Measurements from ENCODE around the gene GAS7. TPM values are rescaled to one million over a fixed set of nuclear protein-coding genes. Genes with fewer than 3 reads are reported as not detected.

Gene GAS7
- total and polyA plus RNA-seq, 9 of the 15 experiments (the other 6 are each of a cell fraction or from before 2014, with no cell fraction given), result 0.11 to 0.33 TPM; not detected in 7

GRCh38 chr17:9868552-9868951 is 329.9 kb downstream of the GAS7 start:
- WGBS (ENCODE audit: insufficient coverage, low coverage, missing lambda C conversion rate), result 0% methylated on average over 3 of the region's 3 CpGs
- TF ChIP-seq XRCC3 (IDR thresholded peaks at IDR 0.05), result no peak
- CTCF ChIA-PET (ENCODE audit: low intra/inter-chr PET ratio), result no interaction called here
- Histone ChIP-seq H3K4me2 (ENCODE audit: insufficient read depth, low read length) (no peak overlapping the region), H2AFZ (ENCODE audit: low read depth, low read length) (no peak overlapping the region), H3K9me1 (ENCODE audit: control insufficient read depth, insufficient read depth, low read length) (no peaks in the 10 kb centered on the region), H3K4me3 (no peak overlapping the region), H3K27ac (ENCODE audit: extremely low read depth, low read depth, low read length) (no peak overlapping the region), H4K20me1 (replicated peaks; ENCODE audit: control insufficient read depth, insufficient read depth, low read length) (no peaks in the 10 kb centered on the region), H3K9me3 (replicated peaks; ENCODE audit: control insufficient read depth, insufficient read depth, low read depth, low read length) (no peaks in the 10 kb centered on the region), H3K27me3 (ENCODE audit: control insufficient read depth in 2 of 2, insufficient read depth in 2 of 2, low read length in 2 of 2) (no peaks in the 10 kb centered on the region; a peak in 1 of 5 replicates), H3K4me1 (replicated peaks in 1 of 2; ENCODE audit: control insufficient read depth in 2 of 2, insufficient read depth in 2 of 2, low read length in 2 of 2) (no peaks in the 10 kb centered on the region), H3K9ac (ENCODE audit: insufficient read depth in 1 of 2, low read depth in 2 of 2, low read length in 2 of 2) (no peak overlapping the region), H3K79me2 (ENCODE audit: control insufficient read depth, insufficient read depth, low read length) (no peaks in the 10 kb centered on the region), H3K36me3 (ENCODE audit: control insufficient read depth, insufficient read depth, low read length) (no peaks in the 10 kb centered on the region)
- in situ Hi-C loops (cut with MboI), result no loop called here
- no TSS peak for BruUV-seq (replicated peaks)
- FAIRE-seq, result no peak
- no peak for ATAC-seq
- DNase-seq (ENCODE audit: extremely low read depth in 1 of 4, low spot score in 3 of 4), result no peak
- intact Hi-C loops (cut with micrococcal nuclease), result no loop called here
- POLR2A ChIA-PET, result no interaction called here

- no peak for FAIRE-seq
- Histone ChIP-seq H2AFZ (ENCODE audit: low read depth, low read length) (no peak overlapping the region), H3K36me3 (ENCODE audit: control insufficient read depth, insufficient read depth, low read length) (no peaks in the 10 kb centered on the region), H3K9me3 (replicated peaks; ENCODE audit: control insufficient read depth, insufficient read depth, low read depth, low read length) (no peaks in the 10 kb centered on the region), H4K20me1 (replicated peaks; ENCODE audit: control insufficient read depth, insufficient read depth, low read length) (no peaks in the 10 kb centered on the region), H3K4me3 (no peak overlapping the region), H3K79me2 (ENCODE audit: control insufficient read depth, insufficient read depth, low read length) (no peaks in the 10 kb centered on the region), H3K4me2 (ENCODE audit: insufficient read depth, low read length) (no peak overlapping the region), H3K27me3 (ENCODE audit: control insufficient read depth in 2 of 2, insufficient read depth in 2 of 2, low read length in 2 of 2) (no peaks in the 10 kb centered on the region), H3K27ac (ENCODE audit: extremely low read depth, low read depth, low read length) (no peak overlapping the region), H3K9me1 (ENCODE audit: control insufficient read depth, insufficient read depth, low read length) (no peaks in the 10 kb centered on the region), H3K9ac (ENCODE audit: insufficient read depth in 1 of 2, low read depth in 2 of 2, low read length in 2 of 2) (no peak overlapping the region), H3K4me1 (replicated peaks in 1 of 2; ENCODE audit: control insufficient read depth in 2 of 2, insufficient read depth in 2 of 2, low read length in 2 of 2) (no peaks in the 10 kb centered on the region)
- in situ Hi-C loops (cut with MboI), result no loop called here
- no TSS peak for BruUV-seq (replicated peaks)
- intact Hi-C loops (cut with micrococcal nuclease), result no loop called here
- WGBS (ENCODE audit: insufficient coverage, low coverage, missing lambda C conversion rate), result 0% methylated on average over 1 of the region's 1 CpG
- POLR2A ChIA-PET, result no interaction called here
- ATAC-seq, result no peak
- CTCF ChIA-PET (ENCODE audit: low intra/inter-chr PET ratio), result no interaction called here
- TF ChIP-seq, protein P1, sequence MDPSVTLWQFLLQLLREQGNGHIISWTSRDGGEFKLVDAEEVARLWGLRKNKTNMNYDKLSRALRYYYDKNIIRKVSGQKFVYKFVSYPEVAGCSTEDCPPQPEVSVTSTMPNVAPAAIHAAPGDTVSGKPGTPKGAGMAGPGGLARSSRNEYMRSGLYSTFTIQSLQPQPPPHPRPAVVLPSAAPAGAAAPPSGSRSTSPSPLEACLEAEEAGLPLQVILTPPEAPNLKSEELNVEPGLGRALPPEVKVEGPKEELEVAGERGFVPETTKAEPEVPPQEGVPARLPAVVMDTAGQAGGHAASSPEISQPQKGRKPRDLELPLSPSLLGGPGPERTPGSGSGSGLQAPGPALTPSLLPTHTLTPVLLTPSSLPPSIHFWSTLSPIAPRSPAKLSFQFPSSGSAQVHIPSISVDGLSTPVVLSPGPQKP (CRISPR knock-in tag; IDR thresholded peaks at IDR 0.05), result no peak
- no peak for TF ChIP-seq MEIS2 (IDR thresholded peaks at IDR 0.05; ENCODE audit: partially characterized antibody)
- no peak for TF ChIP-seq CREBBP (IDR thresholded peaks at IDR 0.05; ENCODE audit: low read depth, low read length)
- TF ChIP-seq CTBP1 (IDR thresholded peaks at IDR 0.05; ENCODE audit: borderline replicate concordance), result no peak
- TF ChIP-seq, protein P2, sequence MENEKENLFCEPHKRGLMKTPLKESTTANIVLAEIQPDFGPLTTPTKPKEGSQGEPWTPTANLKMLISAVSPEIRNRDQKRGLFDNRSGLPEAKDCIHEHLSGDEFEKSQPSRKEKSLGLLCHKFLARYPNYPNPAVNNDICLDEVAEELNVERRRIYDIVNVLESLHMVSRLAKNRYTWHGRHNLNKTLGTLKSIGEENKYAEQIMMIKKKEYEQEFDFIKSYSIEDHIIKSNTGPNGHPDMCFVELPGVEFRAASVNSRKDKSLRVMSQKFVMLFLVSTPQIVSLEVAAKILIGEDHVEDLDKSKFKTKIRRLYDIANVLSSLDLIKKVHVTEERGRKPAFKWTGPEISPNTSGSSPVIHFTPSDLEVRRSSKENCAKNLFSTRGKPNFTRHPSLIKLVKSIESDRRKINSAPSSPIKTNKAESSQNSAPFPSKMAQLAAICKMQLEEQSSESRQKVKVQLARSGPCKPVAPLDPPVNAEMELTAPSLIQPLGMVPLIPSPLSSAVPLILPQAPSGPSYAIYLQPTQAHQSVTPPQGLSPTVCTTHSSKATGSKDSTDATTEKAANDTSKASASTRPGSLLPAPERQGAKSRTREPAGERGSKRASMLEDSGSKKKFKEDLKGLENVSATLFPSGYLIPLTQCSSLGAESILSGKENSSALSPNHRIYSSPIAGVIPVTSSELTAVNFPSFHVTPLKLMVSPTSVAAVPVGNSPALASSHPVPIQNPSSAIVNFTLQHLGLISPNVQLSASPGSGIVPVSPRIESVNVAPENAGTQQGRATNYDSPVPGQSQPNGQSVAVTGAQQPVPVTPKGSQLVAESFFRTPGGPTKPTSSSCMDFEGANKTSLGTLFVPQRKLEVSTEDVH (IDR thresholded peaks at IDR 0.05; ENCODE audit: low read depth, partially characterized antibody), result no peak
- no peak for TF ChIP-seq NFIC (IDR thresholded peaks at IDR 0.05)
- no peak for TF ChIP-seq HMG20B (CRISPR knock-in tag; IDR thresholded peaks at IDR 0.05)
- TF ChIP-seq ZNF507 (tag; conservative IDR thresholded peaks at IDR 0.05), result no peak
- TF ChIP-seq YY1 (IDR thresholded peaks at IDR 0.05; ENCODE audit: borderline replicate concordance in 1 of 3, control insufficient read depth in 1 of 3, extremely low read depth in 1 of 3, insufficient read depth in 3 of 3, insufficient read length in 1 of 3, insufficient replicate concordance in 2 of 3, low read depth in 1 of 3, low read length in 2 of 3), result no peak
- no peak for TF ChIP-seq ZNF239 (CRISPR knock-in tag; IDR thresholded peaks at IDR 0.05)
- no peak for TF ChIP-seq KLF10 (CRISPR knock-in tag; IDR thresholded peaks at IDR 0.05)
- no peak for TF ChIP-seq STAG1 (CRISPR knock-in tag; IDR thresholded peaks at IDR 0.05; ENCODE audit: borderline replicate concordance)
- no peak for DNase-seq (ENCODE audit: extremely low read depth in 1 of 4, low spot score in 3 of 4)
Measured at GRCh38 chr17:9865586-9865985, 332.8 kb downstream of the GAS7 start.
